Muscle layer of duodenum (tissue), 2 donors: ENCODE results near the gene C8B.

ENCODE experiments used
- H3K27ac ChIP-seq: one replicate; pipeline ENCODE4 v1.7.0; 2013; ENCODE audit warnings: mild to moderate bottlenecking, low read length
- H3K27me3 ChIP-seq: one replicate; pipeline ENCODE4 v1.7.0; 2013; ENCODE audit warnings: low read depth, mild to moderate bottlenecking, control low read depth, low read length
- H3K36me3 ChIP-seq, 2 donors: one replicate each; pipeline ENCODE4 v1.7.0; 2013; ENCODE audit warnings: low read length in 2 of 2, control low read depth in 1 of 2, mild to moderate bottlenecking in 1 of 2; ENCODE audit not compliant: insufficient read depth in 2 of 2, control insufficient read depth in 1 of 2
- H3K4me1 ChIP-seq, 2 donors: one replicate each; pipeline ENCODE4 v1.7.0; 2013; ENCODE audit warnings: low read length in 2 of 2, mild to moderate bottlenecking in 2 of 2, control low read depth in 1 of 2, moderate library complexity in 1 of 2; ENCODE audit not compliant: insufficient read depth in 2 of 2, control insufficient read depth in 1 of 2
- H3K4me3 ChIP-seq, 2 donors: one replicate each; pipeline ENCODE4 v1.7.0; 2013; ENCODE audit warnings: low read length in 2 of 2, low read depth in 1 of 2, mild to moderate bottlenecking in 1 of 2
- H3K9me3 ChIP-seq, 2 donors: one replicate each; pipeline ENCODE4 v1.7.0; 2013; ENCODE audit warnings: low read length in 2 of 2, control low read depth in 1 of 2, mild to moderate bottlenecking in 1 of 2; ENCODE audit not compliant: control insufficient read depth in 1 of 2
- donor health status: healthy.

The C8B gene

DNA sequence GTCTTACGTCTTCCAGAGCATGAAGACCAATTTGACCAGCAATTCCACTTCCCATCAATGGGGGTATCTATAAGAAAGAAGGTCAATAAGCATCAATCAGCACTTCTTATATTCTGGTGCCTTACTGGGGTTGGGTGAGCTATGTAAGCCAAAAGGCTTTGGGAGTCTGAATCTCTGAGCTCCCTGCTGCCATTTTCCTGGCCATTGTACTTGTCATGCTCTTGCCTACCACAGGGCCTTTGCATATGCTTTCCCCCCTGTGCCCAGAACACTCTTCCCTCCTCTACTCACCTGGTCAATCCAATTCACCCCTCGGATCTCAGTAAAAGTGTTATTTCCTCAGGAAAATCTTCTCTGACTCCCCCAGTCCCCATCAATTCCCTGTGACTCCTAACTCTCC is 36.3 kb downstream of the C8B start:
- Histone ChIP-seq H3K27ac (no peak overlapping the region), H3K9me3 (no peaks in the 10 kb centered on the region), H3K4me1 (no peaks in the 10 kb centered on the region), H3K36me3 (no peaks in the 10 kb centered on the region), H3K4me3 (no peak overlapping the region), H3K27me3 (no peaks in the 10 kb centered on the region)

DNA sequence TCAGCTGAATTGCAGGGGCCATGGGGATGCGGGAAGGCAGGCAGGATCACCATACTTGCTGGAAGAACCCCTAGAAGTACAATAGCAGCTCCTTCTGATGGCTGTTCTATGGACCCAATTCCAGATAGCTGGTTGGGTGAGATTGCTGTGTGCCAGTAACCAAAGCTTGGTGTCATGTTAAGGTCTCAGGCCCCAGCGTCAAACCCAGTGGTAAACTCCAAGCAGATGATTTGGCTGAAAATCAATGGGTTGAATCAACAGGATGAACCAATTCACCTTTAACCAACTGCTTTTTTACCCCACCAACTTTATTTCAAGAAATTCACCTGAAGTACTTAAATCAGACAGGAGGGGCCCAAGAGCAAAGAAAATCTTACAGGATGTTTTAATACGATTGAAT is 37.8 kb downstream of the C8B start:
- Histone ChIP-seq H3K36me3 (no peaks in the 10 kb centered on the region), H3K4me3 (no peak overlapping the region), H3K9me3 (no peaks in the 10 kb centered on the region), H3K27me3 (no peaks in the 10 kb centered on the region), H3K27ac (no peak overlapping the region), H3K4me1 (no peaks in the 10 kb centered on the region)

DNA sequence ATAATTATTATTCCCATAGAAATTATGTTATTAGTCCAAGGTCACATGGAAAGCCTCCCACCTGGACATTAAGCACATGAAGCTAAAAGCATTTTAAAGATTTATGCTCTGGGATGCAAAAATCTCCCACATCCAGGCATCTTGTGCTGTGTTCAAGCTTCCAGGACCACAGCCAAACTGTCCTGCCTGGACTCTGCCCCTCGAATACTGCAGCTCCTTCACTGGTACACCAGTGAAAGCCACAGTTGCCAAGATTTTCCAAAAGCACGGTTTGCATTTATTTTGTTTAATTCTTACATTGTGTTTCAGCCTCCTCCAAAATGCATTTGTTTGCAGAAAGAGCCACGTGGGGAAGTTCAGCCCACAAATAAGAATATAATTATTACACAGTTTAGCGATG is 38.6 kb downstream of the C8B start:
- Histone ChIP-seq H3K9me3 (no peaks in the 10 kb centered on the region), H3K27ac (no peak overlapping the region), H3K4me1 (no peaks in the 10 kb centered on the region), H3K36me3 (no peaks in the 10 kb centered on the region), H3K27me3 (no peaks in the 10 kb centered on the region), H3K4me3 (no peak overlapping the region)

DNA sequence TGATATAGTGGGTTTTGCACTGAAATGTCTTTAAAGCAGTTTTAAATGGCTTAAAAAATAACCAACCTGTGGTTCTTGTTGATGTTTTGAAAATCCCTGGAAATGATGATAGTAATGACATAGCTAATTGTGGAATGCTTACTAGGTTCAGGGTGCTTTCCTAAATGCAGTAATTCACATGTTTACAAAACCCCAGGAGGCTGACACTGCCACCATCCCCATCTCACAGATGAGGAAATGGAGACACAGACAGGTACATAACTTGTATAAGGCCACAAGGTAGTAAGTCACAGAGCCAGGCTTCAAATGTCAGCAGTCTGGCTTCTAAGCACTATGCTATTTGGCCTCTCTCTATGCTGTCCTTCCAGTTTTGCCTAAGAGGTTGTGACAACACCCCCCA is 40.6 kb downstream of the C8B start:
- no peaks in the 10 kb centered on the region for H3K36me3 ChIP-seq
- no peak overlapping the region for H3K27ac ChIP-seq
- no peaks in the 10 kb centered on the region for H3K27me3 ChIP-seq
- no peaks in the 10 kb centered on the region for H3K9me3 ChIP-seq
- no peak overlapping the region for H3K4me3 ChIP-seq
- no peaks in the 10 kb centered on the region for H3K4me1 ChIP-seq

DNA sequence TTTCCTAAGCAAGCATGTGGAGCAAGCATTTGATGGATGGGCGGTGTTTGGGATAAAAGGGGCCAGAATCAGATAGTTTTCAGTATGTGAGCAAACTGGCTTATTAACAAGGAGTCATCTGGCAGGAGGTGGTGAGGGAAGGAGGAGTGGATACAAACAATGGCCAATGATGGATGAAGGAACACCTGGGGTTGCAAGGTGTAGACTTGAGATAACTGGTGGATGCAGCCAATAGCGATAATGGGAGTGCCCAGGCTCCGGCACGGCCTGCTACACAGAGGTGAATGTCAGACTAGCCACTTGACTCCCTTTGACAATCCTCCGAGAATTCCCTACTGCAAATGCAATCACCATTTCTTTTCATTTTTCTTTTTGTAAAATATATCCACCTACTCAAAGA is 41.7 kb downstream of the C8B start:
- H3K36me3 ChIP-seq: no peaks in the 10 kb centered on the region
- no peaks in the 10 kb centered on the region for H3K9me3 ChIP-seq
- H3K27ac ChIP-seq: no peak overlapping the region
- H3K27me3 ChIP-seq: no peaks in the 10 kb centered on the region
- H3K4me3 ChIP-seq: no peak overlapping the region
- H3K4me1 ChIP-seq: no peaks in the 10 kb centered on the region

DNA sequence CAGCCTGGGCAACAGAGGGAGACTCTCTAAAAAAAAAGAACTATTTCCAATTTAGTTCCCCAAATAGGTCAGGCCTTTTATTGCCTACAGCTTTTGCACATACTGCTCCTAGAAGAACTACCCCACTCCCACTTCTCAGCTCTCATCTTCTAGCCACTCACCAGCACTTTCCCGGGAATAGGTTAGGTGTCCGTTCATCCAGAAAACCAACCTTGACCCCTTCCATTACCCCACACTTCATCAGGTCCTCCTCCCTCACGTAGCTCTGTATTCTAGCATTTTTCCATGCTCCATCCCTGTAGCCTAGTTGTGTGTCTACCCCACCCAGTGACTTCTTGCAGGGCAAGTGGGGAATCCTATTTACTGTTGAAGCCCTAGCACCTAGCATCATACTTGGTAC is 42.6 kb downstream of the C8B start:
- Histone ChIP-seq H3K27me3 (no peaks in the 10 kb centered on the region), H3K9me3 (no peaks in the 10 kb centered on the region), H3K4me1 (no peaks in the 10 kb centered on the region)

DNA sequence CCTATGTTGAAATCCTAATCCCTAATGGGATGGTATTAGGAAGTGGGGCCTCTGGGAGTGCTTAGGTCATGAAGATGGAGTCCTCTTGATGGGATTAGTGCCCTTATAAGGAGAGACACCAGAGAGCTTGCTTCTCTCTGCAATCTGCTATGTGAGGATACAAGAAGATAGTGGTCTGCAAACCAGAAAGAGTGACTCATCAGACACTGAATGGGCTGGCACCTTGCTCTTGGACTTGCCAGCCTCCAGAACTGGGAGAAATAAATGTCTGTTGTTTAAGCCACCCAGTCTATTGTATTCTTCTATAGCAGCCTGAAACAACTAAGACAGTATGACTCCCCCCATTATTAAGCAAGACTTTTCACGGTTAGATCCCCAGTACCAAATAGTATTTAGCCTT is 43.3 kb downstream of the C8B start:
- H3K36me3 ChIP-seq: no peaks in the 10 kb centered on the region
- no peak overlapping the region for H3K4me3 ChIP-seq
- H3K9me3 ChIP-seq: no peaks in the 10 kb centered on the region
- no peak overlapping the region for H3K27ac ChIP-seq
- no peaks in the 10 kb centered on the region for H3K27me3 ChIP-seq
- H3K4me1 ChIP-seq: no peaks in the 10 kb centered on the region

More for the DNA sequence above, 42.6 kb downstream of the C8B start:
- Histone ChIP-seq H3K27ac (no peak overlapping the region), H3K36me3 (no peaks in the 10 kb centered on the region), H3K4me3 (no peak overlapping the region)

DNA sequence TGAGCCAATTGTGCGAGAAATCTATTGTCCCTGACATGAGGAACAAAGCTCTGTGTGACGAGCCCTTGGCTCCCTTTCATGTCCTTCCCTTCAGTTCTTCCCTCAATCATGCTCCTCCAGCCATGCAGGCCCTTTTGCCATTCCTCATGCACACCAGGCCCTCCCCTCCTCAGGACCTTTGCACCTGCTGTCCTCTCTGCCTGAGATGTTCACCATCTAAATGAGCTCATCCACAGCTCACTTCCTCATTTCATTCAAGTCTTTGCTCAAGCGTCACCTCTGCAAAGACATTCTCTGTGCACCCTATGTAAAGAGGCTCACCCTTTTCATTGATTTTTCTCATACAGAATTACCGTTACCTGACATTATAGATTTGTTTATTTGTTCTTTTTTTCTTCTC is 43.7 kb downstream of the C8B start:
- no peak overlapping the region for H3K27ac ChIP-seq
- no peaks in the 10 kb centered on the region for H3K9me3 ChIP-seq

DNA sequence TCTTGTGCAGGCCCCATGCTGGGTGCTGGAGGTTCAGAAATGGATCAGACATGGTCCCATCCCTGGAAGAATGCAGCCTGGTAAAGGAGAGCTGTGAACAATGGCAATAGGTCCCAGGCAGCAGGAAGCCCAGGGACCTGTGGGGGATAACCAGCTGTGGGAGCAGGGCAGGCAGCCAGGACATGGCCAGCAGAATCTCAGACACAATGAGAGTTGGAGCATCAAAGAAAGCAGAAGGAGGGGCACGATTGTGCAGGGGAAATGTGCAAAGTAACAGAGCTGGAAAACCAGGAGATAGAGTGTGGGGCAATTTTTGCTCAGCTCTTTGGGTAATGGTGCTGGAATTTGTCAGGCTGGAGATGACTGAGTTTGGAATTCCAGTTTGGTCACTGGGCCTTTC is 44.3 kb downstream of the C8B start:
- H3K4me3 ChIP-seq: no peak overlapping the region
- no peak overlapping the region for H3K27ac ChIP-seq
- no peaks in the 10 kb centered on the region for H3K27me3 ChIP-seq
- no peaks in the 10 kb centered on the region for H3K36me3 ChIP-seq
- H3K4me1 ChIP-seq: no peaks in the 10 kb centered on the region
- H3K9me3 ChIP-seq: no peaks in the 10 kb centered on the region

More for the DNA sequence above, 43.7 kb downstream of the C8B start:
- Histone ChIP-seq H3K4me1 (no peaks in the 10 kb centered on the region), H3K4me3 (no peak overlapping the region), H3K36me3 (no peaks in the 10 kb centered on the region), H3K27me3 (no peaks in the 10 kb centered on the region)

DNA sequence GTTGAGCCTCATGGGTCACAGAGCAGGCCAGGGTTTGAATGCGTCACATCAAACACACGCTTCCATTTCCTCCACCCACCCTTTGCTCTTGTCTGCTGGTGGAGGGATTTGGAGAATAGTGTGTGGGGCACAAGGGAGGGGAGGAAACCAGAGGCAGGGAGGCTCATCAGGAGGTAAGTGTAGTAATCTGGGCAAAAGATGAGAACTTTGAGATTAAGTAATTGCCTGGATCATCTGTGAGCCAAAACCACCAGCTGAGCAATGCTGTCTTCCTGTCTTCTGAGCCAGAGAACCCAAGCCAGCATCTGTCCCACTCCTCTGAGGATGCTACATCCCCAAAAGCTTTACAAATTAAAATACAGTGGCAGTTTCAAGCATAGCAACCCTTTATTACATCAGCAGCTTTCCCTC is 45.2 kb downstream of the C8B start:
- no peaks in the 10 kb centered on the region for H3K9me3 ChIP-seq
- H3K4me1 ChIP-seq: no peaks in the 10 kb centered on the region
- no peak overlapping the region for H3K27ac ChIP-seq
- no peaks in the 10 kb centered on the region for H3K36me3 ChIP-seq
- no peak overlapping the region for H3K4me3 ChIP-seq
- H3K27me3 ChIP-seq: no peaks in the 10 kb centered on the region

DNA sequence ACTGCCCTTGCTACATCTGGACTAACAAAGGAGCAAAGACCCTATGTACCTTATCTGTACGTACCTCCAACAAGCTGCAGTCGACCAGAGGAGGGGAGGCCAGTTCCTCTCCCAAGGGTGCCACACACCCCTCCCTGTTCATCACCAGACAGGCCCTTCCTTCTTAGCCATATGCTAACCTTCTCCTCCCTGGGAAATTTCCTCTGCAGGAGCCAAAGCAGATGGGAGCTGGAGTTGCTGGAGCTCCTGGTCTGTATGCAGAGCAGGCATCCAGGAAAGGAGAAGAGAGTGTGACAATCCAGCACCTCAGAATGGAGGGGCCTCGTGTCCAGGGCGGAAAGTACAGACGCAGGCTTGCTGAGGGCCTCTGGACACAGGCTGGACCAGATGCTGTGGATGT is 48.5 kb downstream of the C8B start:
- H3K4me3 ChIP-seq: no peak overlapping the region
- H3K36me3 ChIP-seq: no peaks in the 10 kb centered on the region
- H3K9me3 ChIP-seq: no peaks in the 10 kb centered on the region
- no peaks in the 10 kb centered on the region for H3K27me3 ChIP-seq
- H3K27ac ChIP-seq: no peak overlapping the region
- no peaks in the 10 kb centered on the region for H3K4me1 ChIP-seq

DNA sequence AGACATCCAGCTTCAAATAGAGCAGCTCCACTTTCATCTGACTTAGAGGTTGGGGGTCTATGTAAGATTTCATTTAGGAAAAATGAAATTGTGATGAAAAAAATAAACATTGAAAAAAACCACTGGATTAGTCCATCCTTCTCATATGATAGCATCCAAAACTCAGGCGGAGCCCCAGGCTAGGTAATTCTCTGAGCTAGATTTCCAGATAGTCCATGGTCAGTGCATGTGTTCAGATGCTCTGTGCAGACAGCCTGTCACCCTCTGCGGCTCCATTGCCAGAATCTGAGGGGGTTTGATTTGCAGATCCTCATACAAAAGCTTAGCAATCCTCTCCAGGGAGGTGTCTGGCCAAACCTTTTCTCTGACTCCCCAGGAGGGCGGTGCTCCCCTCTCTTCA is 49.2 kb downstream of the C8B start:
- Histone ChIP-seq H3K4me1 (no peaks in the 10 kb centered on the region), H3K4me3 (no peak overlapping the region), H3K27ac (no peak overlapping the region), H3K9me3 (no peaks in the 10 kb centered on the region), H3K27me3 (no peaks in the 10 kb centered on the region), H3K36me3 (no peaks in the 10 kb centered on the region)
